Stimulated activated CD8-positive, alpha-beta memory T cell treated with anti-CD3 and anti-CD28 coated beads, Interleukin-4, amount 100 ng/mL, for 4 hours (primary cell): ENCODE data around the gene RTL1.

Experiments
- DNase-seq, 2 donors: peaks; one replicate each; pipeline ENCODE4 v3.0.0-alpha.2; 2020; ENCODE audit warnings: low read depth in 2 of 2, low spot score in 1 of 2

RTL1 gene

DNA sequence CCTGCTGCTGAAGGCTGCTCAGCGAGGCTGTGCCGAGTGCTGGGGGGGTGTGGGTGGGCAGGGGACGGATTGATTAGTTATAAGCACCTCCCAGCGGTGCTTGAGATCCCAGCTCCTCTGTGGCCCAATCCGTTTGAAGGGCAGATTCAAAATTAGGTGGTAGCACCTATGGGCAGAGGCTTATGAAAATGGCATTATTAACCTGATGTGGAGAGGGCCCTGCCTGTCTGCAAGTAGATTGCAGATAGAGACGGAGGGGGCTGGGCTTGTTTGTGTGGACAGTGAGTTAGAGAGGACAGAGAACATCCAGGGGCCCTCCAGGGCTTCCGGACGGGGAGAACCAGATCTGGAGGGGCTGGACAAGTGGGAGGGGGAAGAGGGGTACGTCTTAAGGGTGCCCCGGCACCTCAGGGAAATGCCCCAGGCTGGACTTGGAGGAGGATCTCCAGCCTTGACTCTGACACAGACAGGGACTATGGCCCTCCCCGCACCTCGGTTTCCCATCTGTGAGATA, at the start of gene RTL1:
RTL1 (minus strand) TSS at position 51 of the 514 bp plus-strand sequence. CDS start 18,934 bp downstream, outside the sequence.
- DNase-seq = no peak

DNA sequence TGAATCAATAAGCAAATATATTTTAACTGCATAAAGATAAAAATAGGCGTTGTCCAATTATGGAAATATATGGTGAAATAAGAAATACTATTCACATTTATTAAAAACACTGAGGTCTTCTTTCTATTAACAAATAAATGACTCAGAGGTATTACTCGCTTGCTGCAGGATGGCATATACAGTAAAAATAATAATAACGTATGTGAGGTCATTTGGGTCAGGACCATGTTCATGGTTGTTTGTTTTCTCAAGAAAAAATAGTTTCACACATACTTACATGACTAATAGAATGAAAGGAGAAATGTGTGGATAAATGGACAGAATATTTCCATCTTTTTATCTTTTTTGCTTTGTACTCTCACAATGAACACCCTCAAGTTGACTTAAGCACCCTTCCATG, 46.5 kb upstream of the RTL1 start:
- no peak for DNase-seq

DNA sequence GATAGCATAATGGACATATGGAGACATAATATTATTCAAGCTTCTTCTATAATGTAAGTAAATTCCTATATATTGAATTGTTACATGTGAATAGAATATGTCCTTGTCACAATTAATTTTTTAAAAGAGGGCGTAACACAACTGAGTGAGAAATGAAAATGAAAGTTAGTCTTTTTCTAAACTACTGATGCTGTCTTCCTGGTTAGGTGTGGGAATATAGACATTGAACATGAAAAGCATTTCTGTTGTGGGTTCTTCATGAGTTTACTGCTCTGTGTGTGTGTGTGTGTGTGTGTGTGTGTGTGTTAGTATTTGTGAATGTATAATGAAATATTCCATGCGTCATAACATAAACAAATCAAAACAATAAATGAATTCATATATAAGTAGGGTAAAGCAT, 40.5 kb upstream of the RTL1 start:
- no peak for DNase-seq

DNA sequence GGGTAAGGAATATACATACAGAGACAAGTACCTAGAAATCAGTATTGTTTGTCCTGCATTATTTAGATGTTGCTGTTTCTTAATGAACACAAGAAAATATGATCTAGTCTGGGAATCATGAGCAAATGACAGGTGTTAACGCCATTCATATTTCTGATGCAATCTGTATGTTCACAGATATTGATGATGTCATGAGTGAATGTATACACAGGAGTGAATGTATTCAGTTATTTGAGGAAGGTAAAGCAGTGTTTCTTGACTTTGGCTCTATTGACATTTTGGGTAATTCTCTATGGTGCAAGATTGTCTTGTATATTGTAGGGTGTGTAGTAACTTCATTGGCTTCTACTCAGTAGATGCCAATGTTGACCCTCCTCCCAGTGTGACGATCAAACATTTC, 26.7 kb upstream of the RTL1 start:
- no peak for DNase-seq

DNA sequence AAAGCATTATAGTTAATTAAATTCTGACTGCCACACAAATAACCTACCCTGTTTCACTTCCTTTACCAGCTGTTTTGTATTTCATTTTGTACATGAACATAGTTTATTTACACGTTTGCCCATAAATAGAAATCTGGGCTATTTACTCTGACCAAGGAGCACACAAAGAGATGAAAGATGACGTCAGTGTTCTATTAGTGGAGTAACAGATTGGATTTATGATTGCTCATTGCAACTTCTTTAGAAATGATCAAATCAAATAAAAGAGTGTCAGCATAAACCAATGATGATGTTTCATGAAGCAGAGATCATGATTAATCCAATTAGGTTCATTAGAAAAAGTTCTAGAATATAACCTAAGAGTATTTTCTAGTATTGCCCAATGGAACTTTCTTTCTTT, 12.0 kb upstream of the RTL1 start:
- DNase-seq = no peak

DNA sequence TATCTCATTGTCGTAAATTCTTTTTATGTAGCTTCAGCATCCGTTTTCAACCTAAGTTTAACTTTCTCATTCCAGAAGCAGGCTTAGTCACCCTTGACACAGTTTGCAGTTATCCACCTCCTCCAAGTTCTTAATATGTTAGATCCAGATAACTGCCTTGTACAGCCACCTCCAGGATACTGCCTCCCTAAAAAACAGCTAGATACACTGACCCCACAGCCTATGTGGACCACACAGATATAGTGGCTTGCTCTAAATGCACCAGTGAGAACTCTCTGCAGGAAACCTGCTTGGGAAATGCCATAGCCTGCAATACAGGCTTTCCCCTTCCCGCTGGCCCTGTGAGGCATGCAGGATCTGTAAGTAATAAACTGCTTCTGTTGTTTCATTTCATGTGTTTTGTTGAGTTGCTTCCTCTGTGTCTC, 11.1 kb upstream of the RTL1 start:
- DNase-seq = no peak

DNA sequence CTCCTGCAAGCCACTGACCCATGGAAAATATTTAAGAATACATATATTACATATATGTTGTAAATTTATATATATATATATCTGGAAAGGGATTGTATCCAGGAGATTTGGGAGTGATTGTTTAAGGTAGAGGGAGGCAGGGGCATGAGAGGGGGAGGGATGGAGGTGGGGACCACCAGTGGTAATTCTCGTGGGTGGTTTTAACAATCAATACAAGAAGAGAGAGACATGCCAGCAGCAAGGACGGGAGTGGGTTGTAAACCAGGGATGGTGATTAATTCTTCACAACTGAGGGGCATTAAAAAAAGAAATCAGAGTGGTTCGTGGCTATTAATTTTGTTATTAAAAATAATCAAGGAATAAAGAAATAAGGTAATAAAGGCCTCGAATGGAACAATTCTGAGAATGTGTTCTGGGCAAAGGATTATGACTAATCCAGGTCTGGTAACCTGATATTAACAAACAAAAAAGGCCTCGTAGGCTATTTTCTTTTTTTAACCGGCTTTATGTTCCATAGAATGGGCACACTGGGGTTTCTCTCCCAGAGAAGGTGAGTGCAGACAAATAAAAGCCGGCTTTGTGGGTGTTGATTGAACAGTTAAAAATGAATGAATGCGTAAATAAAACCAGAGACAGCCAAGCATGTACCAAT, 8.3 kb upstream of the RTL1 start:
- no peak for DNase-seq

DNA sequence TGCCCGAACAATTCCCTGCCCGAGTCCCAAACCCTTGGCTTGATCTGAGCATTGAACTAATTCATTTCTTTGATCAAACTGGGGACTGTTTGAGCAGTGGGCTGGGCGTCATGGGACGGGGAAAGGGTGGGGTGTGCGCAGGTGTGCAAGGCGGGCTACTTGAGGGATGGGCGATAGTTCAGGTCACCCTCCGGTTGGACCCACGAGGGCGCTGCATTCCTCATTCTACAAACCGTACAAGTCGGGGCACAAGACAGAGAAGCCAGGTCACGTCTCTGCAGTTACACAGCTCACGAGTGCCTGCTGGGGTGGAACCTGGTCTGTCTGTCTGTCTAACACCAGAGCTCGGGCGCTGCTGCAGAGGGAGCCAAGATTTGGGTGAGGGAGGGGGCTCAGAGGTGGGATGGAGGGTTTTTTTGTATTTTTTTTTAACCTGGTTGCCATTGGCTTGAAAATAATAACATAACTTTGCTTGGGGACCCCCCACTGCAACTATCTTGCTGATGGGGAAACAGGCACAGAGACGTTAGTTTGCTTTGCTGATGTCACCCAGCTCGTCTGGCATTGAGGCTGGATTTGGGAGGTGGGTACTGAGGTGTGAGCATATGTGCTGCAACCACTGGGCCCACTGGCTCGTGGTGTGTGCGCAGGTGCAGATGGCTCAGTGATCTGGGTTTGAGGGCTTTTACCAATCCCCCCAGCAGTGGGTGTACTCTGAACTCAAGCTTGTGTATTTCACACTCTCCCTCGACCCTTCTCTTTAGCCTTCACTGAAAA, 7.6 kb upstream of the RTL1 start:
- no peak for DNase-seq

DNA sequence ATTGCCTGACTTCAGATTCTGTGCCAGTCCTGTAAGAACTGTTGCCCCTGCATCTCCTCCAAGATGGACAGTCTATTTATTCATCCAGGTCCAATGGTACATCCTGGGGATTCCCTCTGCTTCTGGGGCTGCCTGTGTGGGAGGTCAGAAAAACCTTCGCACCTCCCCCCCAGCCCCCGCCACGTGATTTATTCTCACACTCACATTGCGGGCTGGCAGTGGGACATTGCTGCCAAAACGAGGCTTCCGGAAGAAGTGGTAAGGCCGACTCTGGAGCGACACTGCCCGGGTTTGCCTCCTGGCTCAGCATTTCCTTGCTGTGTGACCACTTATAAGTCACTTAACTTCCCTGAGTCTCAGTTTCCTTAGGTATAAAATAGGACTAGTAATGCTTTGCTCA, 5.9 kb upstream of the RTL1 start:
- no peak for DNase-seq

DNA sequence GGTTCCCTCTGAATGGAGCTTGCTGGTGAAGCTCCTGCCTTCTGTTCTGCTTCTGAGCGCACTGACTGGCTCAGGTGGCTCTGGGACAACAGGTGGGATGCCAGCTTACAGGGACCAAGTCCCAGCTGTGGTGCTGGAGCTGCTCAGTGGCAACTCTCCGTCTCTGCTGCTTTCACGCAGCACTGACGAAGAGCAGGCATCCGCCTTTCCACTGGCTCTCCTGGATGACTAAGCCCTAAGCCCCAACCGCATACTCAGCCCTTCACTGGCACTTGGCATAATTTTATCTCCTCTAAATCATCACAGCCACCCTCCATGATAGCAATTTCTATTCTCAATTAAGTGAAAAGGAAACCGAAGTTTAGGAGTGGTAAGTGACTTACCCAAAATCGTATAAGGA, 3.7 kb upstream of the RTL1 start:
- DNase-seq = no peak

DNA sequence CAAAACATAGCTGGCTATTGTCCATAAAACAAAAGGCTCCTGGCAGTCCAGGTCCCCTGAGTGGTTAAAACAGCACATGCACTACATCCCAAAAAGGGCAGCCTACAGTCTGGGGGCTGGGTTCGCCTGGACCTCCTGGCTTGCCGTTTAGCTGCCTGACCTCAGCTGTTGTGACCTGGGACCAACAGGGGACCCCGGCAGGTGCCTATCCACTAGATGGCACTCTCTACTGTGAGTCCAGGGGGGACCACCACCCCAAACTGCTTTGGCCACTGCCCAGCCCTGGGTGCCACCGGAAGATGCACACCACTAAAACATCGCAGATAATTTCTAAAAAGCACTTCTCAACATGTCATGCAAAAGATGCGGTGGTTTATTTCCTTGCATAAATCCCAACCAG, 2.9 kb upstream of the RTL1 start:
- no peak for DNase-seq

DNA sequence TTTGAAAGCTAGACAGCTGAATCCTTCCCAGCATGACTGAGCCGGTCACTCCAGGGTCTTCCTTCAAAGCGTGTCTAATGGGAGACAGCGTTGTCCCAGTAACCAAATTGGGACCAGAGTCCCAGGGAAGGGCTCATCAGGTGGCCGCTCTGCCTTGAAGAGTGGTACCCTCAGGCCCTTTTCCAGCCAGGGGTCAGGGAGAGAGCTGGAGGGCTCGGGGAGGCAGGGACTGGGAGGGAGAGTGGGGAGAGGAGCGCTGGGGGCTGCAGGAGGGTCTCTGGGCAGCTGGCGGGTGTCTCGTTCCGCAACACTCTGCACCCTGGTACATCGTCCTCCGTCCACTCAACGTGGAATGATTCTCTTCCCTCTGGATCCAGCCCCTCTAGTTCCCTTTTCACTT, 1.6 kb upstream of the RTL1 start:
- no peak for DNase-seq

DNA sequence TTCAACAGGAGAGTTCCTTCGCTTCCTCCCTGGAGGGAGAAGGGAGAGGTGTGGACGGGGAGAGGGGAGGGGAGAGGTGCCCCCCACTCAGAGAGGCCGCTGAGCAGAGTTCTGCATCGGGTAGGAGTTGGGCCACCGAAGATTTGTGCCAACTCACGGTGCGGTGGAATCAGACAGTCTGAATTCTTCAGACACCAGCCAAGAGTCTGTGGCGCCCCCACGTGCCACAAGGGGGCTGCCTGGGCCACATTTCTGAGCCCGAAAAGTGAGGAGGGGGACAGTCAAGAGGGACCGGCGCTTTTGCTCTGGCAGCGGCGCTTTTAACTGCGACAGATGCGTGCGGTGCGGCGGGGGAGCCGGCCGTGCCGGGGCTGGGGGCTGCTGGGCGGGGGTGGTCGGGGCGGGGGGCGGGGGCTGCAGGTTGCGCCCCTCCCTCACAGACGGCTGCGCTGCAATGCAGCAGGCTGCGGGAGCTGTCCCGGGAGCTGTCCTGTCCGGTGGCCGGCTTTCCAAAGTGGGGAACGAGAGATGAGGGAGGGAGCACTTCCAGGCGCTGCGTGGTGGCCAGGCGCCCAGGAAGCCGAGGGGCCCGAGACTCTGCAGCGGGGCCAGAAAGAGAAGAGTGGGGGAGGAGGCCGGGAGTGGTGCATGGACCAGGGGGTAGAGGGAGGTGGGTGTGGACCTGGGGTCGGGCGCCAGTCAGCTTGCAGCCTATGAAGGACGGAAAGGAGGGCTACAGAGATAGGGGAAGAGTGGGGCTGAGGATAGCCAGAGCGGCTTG, 975 bp upstream of the RTL1 start:
- no peak for DNase-seq

DNA sequence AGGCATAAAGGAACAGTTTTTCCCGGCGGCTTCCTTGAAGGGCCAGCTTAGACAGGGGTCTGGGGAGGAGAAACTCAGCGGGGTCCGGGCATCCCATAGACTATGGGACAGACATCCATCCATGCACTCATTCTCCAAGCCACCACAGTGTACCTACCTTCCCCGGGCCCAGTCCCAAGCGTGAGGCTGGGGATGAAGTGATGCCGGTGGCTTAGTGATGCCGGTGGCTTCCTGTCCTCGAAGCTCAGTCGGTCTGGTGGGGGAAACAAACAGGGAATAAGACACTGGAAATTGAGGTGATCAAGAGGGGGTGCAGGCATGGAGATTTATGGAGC, 421 bp downstream of the RTL1 start:
- DNase-seq = no peak

DNA sequence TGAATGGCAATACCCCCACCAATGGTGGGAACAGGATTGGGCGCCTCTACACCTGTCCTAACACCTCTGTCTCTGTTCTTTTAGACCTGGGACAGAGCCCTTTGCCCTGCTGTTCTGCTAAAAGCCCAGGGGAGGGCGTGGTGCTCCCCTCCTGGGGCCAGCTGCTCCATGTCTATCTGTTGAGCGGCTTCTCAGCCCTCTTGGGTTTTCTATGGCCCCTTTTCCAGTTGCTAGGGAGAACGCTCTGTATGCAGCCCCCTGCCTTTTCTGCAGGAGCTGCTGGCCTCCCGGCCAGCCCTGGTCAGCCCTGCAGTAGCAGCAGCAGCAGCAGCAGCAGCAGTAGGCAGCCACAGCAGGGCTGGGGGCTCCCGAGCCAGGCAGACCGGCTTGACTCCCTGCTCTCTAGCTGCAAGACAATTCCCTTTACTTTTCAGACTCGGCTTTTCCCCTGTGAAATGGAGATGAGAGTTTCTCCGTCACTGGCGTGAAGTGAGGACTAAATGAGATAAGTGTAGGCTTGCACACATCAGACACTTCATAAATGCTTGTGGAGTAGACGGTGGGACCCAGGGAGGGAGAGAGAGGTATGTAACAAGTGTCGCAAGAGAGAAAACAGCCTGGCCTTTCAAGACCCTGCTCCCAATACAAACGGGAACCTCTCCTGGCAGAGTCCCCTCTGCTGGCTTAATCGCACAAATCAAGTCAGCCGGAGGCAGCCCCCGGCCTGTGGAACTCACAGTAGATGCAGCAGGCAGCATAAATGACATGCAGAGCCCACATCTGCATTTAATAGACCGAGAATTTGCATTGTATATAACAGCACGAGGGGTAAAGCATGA, 1.0 kb downstream of the RTL1 start:
- no peak for DNase-seq

DNA sequence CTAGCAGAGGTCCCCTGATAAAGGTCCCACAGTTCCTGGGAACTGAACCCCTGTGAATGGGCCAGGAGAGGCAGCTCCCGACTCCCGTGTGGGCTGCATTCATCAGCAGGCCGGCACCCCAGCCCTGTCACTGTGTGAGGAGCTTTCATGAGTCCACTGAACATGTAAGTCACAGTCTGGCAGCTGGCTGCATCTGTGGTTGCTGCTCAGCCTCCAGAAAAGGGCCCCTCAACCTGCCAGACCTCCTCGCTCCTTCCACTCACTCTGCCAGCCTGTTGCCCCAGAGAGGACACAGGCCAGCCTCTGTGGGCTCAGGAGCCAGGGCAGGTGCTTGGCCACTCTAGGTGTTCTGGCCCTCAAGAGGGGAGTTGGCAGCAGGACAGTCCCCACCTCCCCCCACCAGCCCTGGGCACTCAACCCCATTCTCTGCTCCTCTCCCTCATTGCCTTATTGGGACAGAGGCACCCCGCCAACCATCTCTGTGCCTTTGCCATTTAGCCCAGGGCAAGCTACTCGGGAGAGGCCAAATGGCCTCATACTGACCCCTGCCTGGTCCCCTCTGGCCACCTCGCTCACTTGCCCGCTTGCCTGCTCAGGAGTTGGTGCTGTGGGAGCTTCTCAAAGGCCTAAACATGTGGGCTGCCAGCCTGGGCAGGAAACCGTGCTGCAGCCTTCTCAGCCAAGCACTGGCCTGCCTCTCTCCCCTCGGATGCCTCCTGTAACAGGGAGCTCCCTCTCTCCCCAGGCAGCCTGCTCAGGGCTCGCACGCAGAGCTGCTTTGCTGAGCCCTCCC, 1.9 kb downstream of the RTL1 start:
- no peak for DNase-seq

DNA sequence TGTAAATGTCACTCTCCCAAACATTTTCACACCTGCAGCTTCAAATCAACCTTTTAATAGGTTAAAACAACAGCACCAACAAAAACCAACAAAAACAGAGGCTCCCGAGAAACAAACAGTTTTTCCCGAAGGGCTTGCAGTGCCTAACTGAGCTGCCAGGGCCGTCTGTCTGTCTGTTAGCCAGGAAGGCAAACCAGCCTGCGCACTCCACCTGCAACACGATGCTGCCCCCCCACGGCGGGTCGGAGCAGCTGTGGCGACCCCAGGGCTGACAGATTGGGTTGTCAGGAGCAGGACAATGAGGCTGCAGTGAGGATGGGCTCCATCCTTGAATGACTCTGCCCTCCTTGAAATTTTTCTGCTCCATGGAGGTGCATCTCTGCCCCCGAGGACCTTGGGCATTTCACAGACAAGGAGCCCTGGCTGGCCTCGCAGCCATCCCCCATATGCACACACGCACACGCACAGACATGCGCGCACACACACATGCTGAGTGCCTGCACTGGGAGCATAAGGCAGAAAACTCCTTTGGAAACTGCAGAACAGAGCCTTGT, 2.6 kb downstream of the RTL1 start:
- no peak for DNase-seq

DNA sequence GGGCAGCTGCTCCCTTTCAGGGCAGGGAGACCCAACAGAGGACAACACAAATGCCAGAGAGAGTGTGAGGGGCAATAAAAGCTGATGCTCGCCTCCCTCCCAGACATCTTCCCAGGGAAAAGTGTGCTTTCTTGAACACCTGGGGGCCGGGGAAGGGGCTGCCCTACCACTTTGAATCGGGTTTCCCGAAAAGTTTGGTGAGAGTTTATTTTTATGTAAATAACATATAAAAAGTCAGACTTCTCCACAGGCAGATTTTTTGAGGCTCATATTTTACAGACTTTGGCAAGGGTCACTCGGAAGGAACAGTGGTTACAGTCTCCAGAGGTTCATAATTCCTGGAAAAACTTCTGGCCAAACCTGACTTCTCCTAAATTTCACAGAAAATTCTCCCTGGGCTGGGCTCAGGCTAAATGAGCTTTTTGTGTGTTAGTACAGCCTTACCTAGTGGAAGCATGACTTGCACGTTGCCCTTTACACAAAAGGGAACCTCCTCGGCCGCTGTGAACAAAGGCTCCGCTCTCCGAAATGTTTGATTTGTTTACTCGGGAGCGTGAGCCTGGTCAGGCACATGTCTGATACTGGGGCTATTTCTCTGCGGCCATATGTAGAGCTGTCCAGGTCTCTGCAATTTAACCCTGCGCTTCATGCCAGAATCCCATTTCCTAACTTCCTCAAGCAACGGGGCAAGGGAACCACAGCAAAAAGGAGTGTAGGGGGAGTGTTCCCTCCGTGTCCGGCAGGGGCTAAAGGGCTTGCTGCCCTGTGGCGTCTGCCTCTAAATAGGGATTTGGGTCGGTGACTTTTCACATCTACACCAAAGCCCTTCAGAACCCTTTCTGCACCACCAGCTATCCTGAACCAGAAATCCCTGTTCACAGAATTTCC, 3.4 kb downstream of the RTL1 start:
- DNase-seq = no peak
